LNCaP clone FGC (cell line): Measurements from ENCODE around the gene IGFBP3.
A peak's percentile ranks its signal among the peaks of the same experiment; 100 is the strongest.

Experiments
- DNase-seq: peaks from one replicate; pipeline ENCODE4 v3.0.0-alpha.2; 2011; ENCODE audit warnings: low read depth
- H3K4me3 ChIP-seq: 2 replicates; pipeline ENCODE4 v1.5.1; 2011; ENCODE audit warnings: mild to moderate bottlenecking, low read depth, low read length, control low read depth
- TF ChIP-seq, protein P1 (sequence below): IDR thresholded peaks from 2 replicates; pipeline ENCODE4 v1.5.1; 2012; ENCODE audit warnings: mild to moderate bottlenecking; ENCODE audit not compliant: control insufficient read depth, insufficient read depth; ENCODE audit errors: extremely low read depth

IGFBP3 gene

DNA sequence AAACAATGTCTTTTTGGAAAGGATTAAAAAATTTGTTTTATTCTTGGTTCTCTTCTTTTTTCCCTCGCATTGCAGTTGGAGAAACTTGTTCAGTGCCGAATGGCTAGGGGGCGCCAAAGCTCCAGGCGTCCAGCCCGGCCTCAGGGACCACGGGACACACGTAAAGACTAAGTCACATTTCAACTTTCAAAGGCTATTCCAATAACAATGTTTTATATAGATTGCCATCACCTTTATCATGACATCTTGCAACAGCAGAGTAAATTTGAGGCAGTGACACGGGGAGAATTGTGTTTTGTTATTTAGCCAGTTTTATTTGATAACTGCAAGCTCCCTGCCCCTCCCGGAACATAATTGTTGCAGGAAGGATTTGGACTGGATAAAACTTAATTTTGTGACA, 2.2 kb upstream of the IGFBP3 start:
- peak; percentile 58 for DNase-seq
- TF ChIP-seq, protein P1, sequence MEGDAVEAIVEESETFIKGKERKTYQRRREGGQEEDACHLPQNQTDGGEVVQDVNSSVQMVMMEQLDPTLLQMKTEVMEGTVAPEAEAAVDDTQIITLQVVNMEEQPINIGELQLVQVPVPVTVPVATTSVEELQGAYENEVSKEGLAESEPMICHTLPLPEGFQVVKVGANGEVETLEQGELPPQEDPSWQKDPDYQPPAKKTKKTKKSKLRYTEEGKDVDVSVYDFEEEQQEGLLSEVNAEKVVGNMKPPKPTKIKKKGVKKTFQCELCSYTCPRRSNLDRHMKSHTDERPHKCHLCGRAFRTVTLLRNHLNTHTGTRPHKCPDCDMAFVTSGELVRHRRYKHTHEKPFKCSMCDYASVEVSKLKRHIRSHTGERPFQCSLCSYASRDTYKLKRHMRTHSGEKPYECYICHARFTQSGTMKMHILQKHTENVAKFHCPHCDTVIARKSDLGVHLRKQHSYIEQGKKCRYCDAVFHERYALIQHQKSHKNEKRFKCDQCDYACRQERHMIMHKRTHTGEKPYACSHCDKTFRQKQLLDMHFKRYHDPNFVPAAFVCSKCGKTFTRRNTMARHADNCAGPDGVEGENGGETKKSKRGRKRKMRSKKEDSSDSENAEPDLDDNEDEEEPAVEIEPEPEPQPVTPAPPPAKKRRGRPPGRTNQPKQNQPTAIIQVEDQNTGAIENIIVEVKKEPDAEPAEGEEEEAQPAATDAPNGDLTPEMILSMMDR = peak; percentile 82
- no peak overlapping the region for H3K4me3 ChIP-seq

DNA sequence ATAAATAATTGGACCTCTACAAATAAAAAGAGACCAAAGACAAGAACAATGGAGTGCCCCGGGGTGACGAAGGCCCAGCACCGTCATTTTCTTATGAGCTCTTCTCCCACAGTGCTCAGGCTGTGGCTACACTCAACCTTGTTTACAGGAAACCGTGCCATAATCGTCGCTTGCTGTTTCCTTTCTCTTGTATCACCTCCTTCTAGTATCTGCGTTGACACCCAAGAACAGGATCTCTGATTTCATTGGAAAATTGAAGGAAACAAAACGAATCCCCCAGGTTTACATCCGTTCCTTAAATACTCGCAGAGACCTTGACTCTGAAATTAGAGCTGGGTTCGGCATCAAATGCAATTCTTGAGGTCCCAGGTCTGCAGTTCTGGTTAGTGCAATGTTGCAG, 1.7 kb upstream of the IGFBP3 start:
- TF ChIP-seq, protein P1 = no peak
- DNase-seq = no peak
- no peak overlapping the region for H3K4me3 ChIP-seq

DNA sequence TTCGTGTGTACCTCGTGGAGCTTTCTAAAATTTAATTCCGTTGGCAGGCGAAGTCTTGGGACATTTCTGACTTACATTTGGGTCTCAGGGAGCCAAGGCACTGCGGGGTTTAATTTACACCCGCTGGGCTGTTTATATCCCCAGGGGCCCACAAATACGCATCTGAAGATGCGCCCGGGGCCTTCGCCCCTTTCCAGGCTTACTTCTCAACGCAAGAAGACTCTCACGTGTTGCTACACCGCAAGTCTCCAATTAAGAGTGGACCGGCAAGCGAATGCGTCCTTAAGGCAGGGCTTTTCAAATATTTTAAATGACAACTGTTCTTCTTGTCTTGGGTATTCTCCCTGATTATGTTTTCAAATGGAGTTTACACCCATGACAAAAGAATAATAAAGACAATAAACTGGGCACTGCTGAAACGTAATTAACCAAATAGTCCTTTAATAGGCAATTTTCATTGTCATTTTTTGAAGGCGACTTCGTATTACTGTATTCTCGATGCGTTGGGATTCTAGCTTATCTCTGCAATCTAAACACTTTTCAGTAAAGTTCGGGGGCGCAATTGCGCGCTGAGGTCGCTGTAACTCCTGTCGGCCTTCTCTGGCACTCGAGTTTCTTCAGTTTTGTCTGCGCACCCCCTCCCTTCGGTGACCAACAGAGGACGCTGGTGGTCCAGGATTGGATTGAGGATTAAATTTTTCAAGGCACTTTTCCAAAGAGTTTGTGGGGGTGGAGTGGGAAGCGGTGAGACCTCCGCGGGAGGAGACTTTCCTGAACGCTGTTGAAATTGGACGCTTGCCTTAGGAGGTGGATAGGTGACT, 837 bp upstream of the IGFBP3 start:
- TF ChIP-seq, protein P1 = peak; percentile 53
- no peak for DNase-seq
- peak overlapping the region; percentile 51 for H3K4me3 ChIP-seq

DNA sequence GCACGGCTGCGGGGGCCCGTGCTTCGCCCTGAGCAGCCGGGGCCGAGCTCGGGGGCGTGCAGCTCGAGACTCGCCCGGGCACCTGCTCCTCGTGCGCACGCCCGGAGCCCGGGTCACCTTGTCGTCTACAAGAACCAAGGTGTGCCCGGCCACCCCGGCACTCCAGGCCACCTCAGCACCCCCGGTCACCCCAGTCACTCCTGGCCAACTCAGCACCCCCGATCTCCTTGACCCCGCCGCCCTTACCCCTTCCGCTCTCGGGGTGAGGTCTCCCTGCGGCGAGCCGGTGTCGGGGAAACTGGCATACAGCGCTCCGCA, 268 bp upstream of the IGFBP3 start:
- DNase-seq = no peak
- peak overlapping the region; percentile 51 for H3K4me3 ChIP-seq
- TF ChIP-seq, protein P1 = no peak

DNA sequence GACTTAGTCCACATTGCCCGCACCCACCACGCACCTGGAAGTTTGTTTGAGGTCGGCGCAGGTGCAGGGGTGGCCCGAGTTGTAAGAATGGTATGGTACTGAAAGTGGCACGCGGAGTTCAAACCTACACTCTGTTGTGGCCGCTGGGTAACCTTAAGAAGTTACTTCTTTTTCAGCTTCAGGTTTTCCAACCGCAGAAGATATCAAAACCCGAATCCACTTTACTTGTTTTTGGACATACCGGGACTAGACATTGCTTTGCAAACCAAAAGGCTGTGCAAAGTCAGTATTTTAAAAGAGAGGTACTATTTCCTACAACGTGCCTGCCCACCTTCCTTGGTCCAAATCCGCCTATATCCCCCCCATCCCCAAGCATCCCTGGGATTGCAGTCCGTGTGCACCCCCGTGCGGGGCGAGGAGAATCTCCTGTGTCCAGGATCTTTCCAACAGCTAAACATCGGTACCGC, 1.0 kb downstream of the IGFBP3 start:
- peak overlapping the region; percentile 51 for H3K4me3 ChIP-seq
- TF ChIP-seq, protein P1 = no peak
- no peak for DNase-seq

DNA sequence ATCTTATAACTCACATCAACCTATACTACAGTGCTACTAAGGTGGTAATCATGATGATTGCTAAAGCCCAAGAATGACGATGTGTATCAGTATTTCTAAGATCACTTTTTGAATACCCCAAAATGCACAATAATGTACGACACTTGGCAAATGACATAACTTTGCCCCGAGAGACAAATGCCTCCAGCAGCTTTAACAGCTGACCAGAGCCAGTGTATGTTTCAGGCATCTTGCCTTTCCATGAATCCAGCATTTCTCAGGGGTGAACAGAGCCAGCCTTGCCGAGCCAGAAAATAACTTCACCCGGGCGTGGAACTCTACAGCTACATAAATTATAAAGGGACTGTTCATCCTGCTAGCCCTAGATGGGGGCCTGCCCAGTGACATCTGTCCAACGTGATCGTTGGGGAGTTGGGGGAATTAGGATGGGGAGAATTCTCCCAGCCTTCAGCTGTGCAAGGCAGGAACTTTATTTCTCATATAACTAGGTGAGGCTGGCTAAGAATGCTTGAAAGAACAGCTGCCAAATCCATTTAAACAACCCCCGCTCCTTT, 1.8 kb downstream of the IGFBP3 start:
- no peak for DNase-seq
- no peak overlapping the region for H3K4me3 ChIP-seq
- TF ChIP-seq, protein P1 = no peak
